Adipocyte (in vitro differentiated cells): ENCODE measurements around the gene RBFOX1.

Experiments used
- DNase-seq: peaks from one replicate; pipeline ENCODE4 v3.0.0-alpha.2; 2015; ENCODE audit warnings: low read depth
- H3K27me3 ChIP-seq: replicated peaks from 2 replicates; pipeline ENCODE4 v1.7.0; 2013; ENCODE audit warnings: mild to moderate bottlenecking, low read length, moderate library complexity; ENCODE audit not compliant: control insufficient read depth, insufficient read depth
- H3K36me3 ChIP-seq: 2 replicates; pipeline ENCODE4 v1.7.0; 2013; ENCODE audit warnings: low read length, mild to moderate bottlenecking, moderate library complexity; ENCODE audit not compliant: control insufficient read depth, insufficient read depth, severe bottlenecking
- H3K4me1 ChIP-seq: 2 replicates; pipeline ENCODE4 v1.7.0; 2013; ENCODE audit warnings: mild to moderate bottlenecking, low read length, moderate library complexity; ENCODE audit not compliant: control insufficient read depth, insufficient read depth
- H3K4me3 ChIP-seq: 2 replicates; pipeline ENCODE4 v1.7.0; 2013; ENCODE audit warnings: mild to moderate bottlenecking, low read length, moderate library complexity
- H3K9ac ChIP-seq: 2 replicates; pipeline ENCODE4 v1.7.0; 2013; ENCODE audit warnings: mild to moderate bottlenecking, low read length, moderate library complexity
- H3K9me3 ChIP-seq: 2 replicates; pipeline ENCODE4 v1.7.0; 2013; ENCODE audit warnings: mild to moderate bottlenecking, low read length, moderate library complexity; ENCODE audit not compliant: control insufficient read depth

RBFOX1 gene

GRCh38 chr16:7351610-7352510 is 19.2 kb downstream of the RBFOX1 start:
- H3K4me1 ChIP-seq: no peaks in the 10 kb centered on the region
- H3K27me3 ChIP-seq: no peaks in the 10 kb centered on the region
- H3K9ac ChIP-seq: no peak overlapping the region
- no peak for DNase-seq
- no peaks in the 10 kb centered on the region for H3K9me3 ChIP-seq
- H3K4me3 ChIP-seq: no peak overlapping the region
- no peaks in the 10 kb centered on the region for H3K36me3 ChIP-seq

GRCh38 chr16:7355758-7356157 is 23.1 kb downstream of the RBFOX1 start:
- DNase-seq: no peak
- Histone ChIP-seq H3K27me3 (no peaks in the 10 kb centered on the region), H3K4me1 (no peaks in the 10 kb centered on the region)

GRCh38 chr16:7361416-7362129 is 28.9 kb downstream of the RBFOX1 start:
- DNase-seq: no peak
- no peak overlapping the region for H3K9ac ChIP-seq
- no peaks in the 10 kb centered on the region for H3K36me3 ChIP-seq
- H3K9me3 ChIP-seq: no peaks in the 10 kb centered on the region
- peaks cover 4% of the 10 kb centered on the region for H3K4me1 ChIP-seq
- H3K4me3 ChIP-seq: no peak overlapping the region
- no peaks in the 10 kb centered on the region for H3K27me3 ChIP-seq

More at GRCh38 chr16:7355758-7356157, 23.1 kb downstream of the RBFOX1 start:
- Histone ChIP-seq H3K4me3 (no peak overlapping the region), H3K9me3 (no peaks in the 10 kb centered on the region), H3K36me3 (no peaks in the 10 kb centered on the region), H3K9ac (no peak overlapping the region)

- H3K4me3 ChIP-seq: no peak overlapping the region
- no peaks in the 10 kb centered on the region for H3K36me3 ChIP-seq
- no peak overlapping the region for H3K9ac ChIP-seq
- peaks cover 4% of the 10 kb centered on the region for H3K4me1 ChIP-seq
- no peaks in the 10 kb centered on the region for H3K27me3 ChIP-seq
- DNase-seq: no peak
- H3K9me3 ChIP-seq: no peaks in the 10 kb centered on the region
Observed at GRCh38 chr16:7362231-7362630, 29.6 kb downstream of the RBFOX1 start.

GRCh38 chr16:7363422-7364417 is 31.1 kb downstream of the RBFOX1 start:
- H3K4me1 ChIP-seq: peaks cover 4% of the 10 kb centered on the region
- no peak for DNase-seq
- H3K9ac ChIP-seq: no peak overlapping the region
- H3K36me3 ChIP-seq: no peaks in the 10 kb centered on the region
- no peak overlapping the region for H3K4me3 ChIP-seq
- no peaks in the 10 kb centered on the region for H3K9me3 ChIP-seq
- no peaks in the 10 kb centered on the region for H3K27me3 ChIP-seq

- H3K9me3 ChIP-seq: no peaks in the 10 kb centered on the region
- peaks cover 4% of the 10 kb centered on the region for H3K4me1 ChIP-seq
- H3K9ac ChIP-seq: no peak overlapping the region
- DNase-seq: no peak
- H3K36me3 ChIP-seq: no peaks in the 10 kb centered on the region
- H3K27me3 ChIP-seq: no peaks in the 10 kb centered on the region
- H3K4me3 ChIP-seq: no peak overlapping the region
Observed at GRCh38 chr16:7366041-7366440, 33.4 kb downstream of the RBFOX1 start.

GRCh38 chr16:7366993-7367880 is 34.6 kb downstream of the RBFOX1 start:
- Histone ChIP-seq H3K9me3 (no peaks in the 10 kb centered on the region), H3K27me3 (no peaks in the 10 kb centered on the region), H3K36me3 (no peaks in the 10 kb centered on the region), H3K4me3 (no peak overlapping the region), H3K9ac (no peak overlapping the region), H3K4me1 (peaks cover 4% of the 10 kb centered on the region)
- DNase-seq: no peak

- no peaks in the 10 kb centered on the region for H3K36me3 ChIP-seq
- no peaks in the 10 kb centered on the region for H3K9me3 ChIP-seq
- DNase-seq: no peak
- no peaks in the 10 kb centered on the region for H3K4me1 ChIP-seq
- H3K4me3 ChIP-seq: no peak overlapping the region
- H3K9ac ChIP-seq: no peak overlapping the region
- H3K27me3 ChIP-seq: no peaks in the 10 kb centered on the region
Observed at GRCh38 chr16:7369204-7369603, 36.6 kb downstream of the RBFOX1 start.

GRCh38 chr16:7372095-7372494 is 39.5 kb downstream of the RBFOX1 start:
- Histone ChIP-seq H3K9me3 (no peaks in the 10 kb centered on the region), H3K9ac (no peak overlapping the region), H3K4me3 (no peak overlapping the region), H3K4me1 (no peaks in the 10 kb centered on the region), H3K27me3 (no peaks in the 10 kb centered on the region), H3K36me3 (no peaks in the 10 kb centered on the region)
- no peak for DNase-seq

GRCh38 chr16:7373776-7374175 is 41.1 kb downstream of the RBFOX1 start:
- Histone ChIP-seq H3K9me3 (no peaks in the 10 kb centered on the region), H3K4me1 (no peaks in the 10 kb centered on the region), H3K9ac (no peak overlapping the region), H3K27me3 (no peaks in the 10 kb centered on the region), H3K4me3 (no peak overlapping the region), H3K36me3 (no peaks in the 10 kb centered on the region)
- no peak for DNase-seq
